ENCODE data around the gene QRICH1. TPM values are rescaled to one million over a fixed set of nuclear protein-coding genes. Genes with fewer than 3 reads are reported as not detected.

Gene QRICH1
- total RNA-seq, 5 donors from 2014 or later (not counting 1 experiment from before 2014, with no cell fraction given), result 142 to 202 (median 155) TPM

GRCh38 chr3:48990636-48991469 is 103.0 kb downstream of the QRICH1 start:
- Mint-ChIP-seq H3K36me3 (peaks cover 9% of the 10 kb centered on the region), H3K27me3 (no peaks in the 10 kb centered on the region), H3K27ac (peak overlapping the region; percentile 92 to 93), H3K4me1 (peaks cover 47 to 53% (median 49%) of the 10 kb centered on the region in 3 donors), H3K9me3 (no peaks in the 10 kb centered on the region), H3K4me3 (peak overlapping the region; percentile 89 to 93 (median 92))
- Histone ChIP-seq H3K27me3 (replicated peaks in 1 of 2; ENCODE audit: control insufficient read depth in 2 of 2, extremely low read depth in 1 of 2, insufficient read depth in 2 of 2, low read length in 1 of 2) (no peaks in the 10 kb centered on the region), H3K27ac (ENCODE audit: low read length) (peak overlapping the region; percentile 64), H3K4me3 (ENCODE audit: control insufficient read depth in 1 of 2, extremely low read depth in 1 of 2, low read length in 1 of 2) (peak overlapping the region; percentile 88 to 94), H3K36me3 (ENCODE audit: control insufficient read depth in 2 of 2, extremely low read depth in 1 of 2, insufficient read depth in 1 of 2, low read length in 1 of 2) (peaks cover 3 to 8% of the 10 kb centered on the region in 2 donors), H3K4me1 (ENCODE audit: control insufficient read depth in 1 of 2, extremely low read depth in 1 of 2, insufficient read depth in 2 of 2, low read length in 2 of 2) (peaks cover 8 to 39% of the 10 kb centered on the region in 2 experiments), H3K9me3 (no peaks in the 10 kb centered on the region)
- POLR2A ChIA-PET, result interaction anchor here (0.6 to 2.1 kb wide), 4 partner anchors 16 to 29 kb away, joined by 3 to 11 read pairs (median 5); partner anchors contain the start of gene WDR6 (in 2 of the 2)
- ATAC-seq (replicated peaks in 1 of 4), result peak; percentile 23 to 34 (median 28)
- WGBS (ENCODE audit: insufficient coverage), result under 1% methylated on average over 36 of the region's 40 CpGs
- DNase-seq, result peak in 5 of 35 experiments; percentile 6 to 56 (median 26)
- CTCF ChIA-PET, result interaction anchor here (1.2 to 1.9 kb wide), 4 partner anchors 16 to 30 kb away, joined by 4 to 10 read pairs (median 5); partner anchors contain the start of gene WDR6 (in 1 of the 2)

- Mint-ChIP-seq H3K27ac (peak within 1 kb of the TSS; percentile 92 to 93), H3K4me1 (peaks cover 46 to 51% (median 47%) of the 10 kb centered on the region in 3 donors), H3K9me3 (no peaks in the 10 kb centered on the region), H3K27me3 (no peaks in the 10 kb centered on the region), H3K4me3 (peak within 1 kb of the TSS; percentile 89 to 95 (median 93)), H3K36me3 (peaks cover 6% of the 10 kb centered on the region)
- no peaks in the 10 kb centered on the region for H3K9me3 ChIP-seq
- ChIA-PET POLR2A (interaction anchor here in 1 of 2 donors (0.6 kb wide), 1 partner anchor 22 kb away, joined by 3 read pairs; no protein-coding TSS in a partner anchor), CTCF (interaction anchor here in 1 of 2 donors (1.1 to 3.4 kb wide), 3 partner anchors 17 to 104 kb away, joined by 5 to 64 read pairs (median 28); partner anchors contain the start of genes NDUFAF3, QRICH1 and WDR6)
- WGBS (ENCODE audit: insufficient coverage), result under 1% methylated on average over 91 of the region's 91 CpGs
- peaks cover 8 to 39% of the 10 kb centered on the region in 2 experiments for H3K4me1 ChIP-seq (ENCODE audit: control insufficient read depth in 1 of 2, extremely low read depth in 1 of 2, insufficient read depth in 2 of 2, low read length in 2 of 2)
- peak within 1 kb of the TSS; percentile 88 to 94 for H3K4me3 ChIP-seq (ENCODE audit: control insufficient read depth in 1 of 2, extremely low read depth in 1 of 2, low read length in 1 of 2)
- no peaks in the 10 kb centered on the region for H3K27me3 ChIP-seq (replicated peaks in 1 of 2; ENCODE audit: control insufficient read depth in 2 of 2, extremely low read depth in 1 of 2, insufficient read depth in 2 of 2, low read length in 1 of 2)
- peak; percentile 61 to 76 (median 74) for ATAC-seq (replicated peaks in 1 of 4)
- H3K36me3 ChIP-seq (ENCODE audit: control insufficient read depth in 2 of 2, extremely low read depth in 1 of 2, insufficient read depth in 1 of 2, low read length in 1 of 2), result peaks cover 6 to 11% of the 10 kb centered on the region in 2 donors
- H3K27ac ChIP-seq (ENCODE audit: low read length), result peak within 1 kb of the TSS; percentile 67
- DNase-seq, result peak; percentile 26 to 84 (median 51)
These were observed 103.9 kb downstream of the QRICH1 start, which contains the start of gene P4HTM for GRCh38 chr3:48989796-48990635. Gene P4HTM (plus strand): TSS chr3:48990241. CDS start chr3:48990257, 16 bp downstream.

GRCh38 chr3:48989126-48989795 is 104.6 kb downstream of the QRICH1 start:
- 6% methylated on average over 20 of the region's 21 CpGs for WGBS (ENCODE audit: insufficient coverage)
- H3K4me3 ChIP-seq (ENCODE audit: control insufficient read depth in 1 of 2, extremely low read depth in 1 of 2, low read length in 1 of 2), result peak overlapping the region; percentile 63 to 94

GRCh38 chr3:48985831-48986376 is 108.0 kb downstream of the QRICH1 start:
- Mint-ChIP-seq H3K27ac (peak overlapping the region in 1 of 2 donors; percentile 59), H3K36me3 (peaks cover 24% of the 10 kb centered on the region), H3K9me3 (no peaks in the 10 kb centered on the region), H3K4me3 (no peak overlapping the region), H3K4me1 (peaks cover 20 to 22% (median 22%) of the 10 kb centered on the region in 3 donors), H3K27me3 (no peaks in the 10 kb centered on the region)
- H3K4me3 ChIP-seq (ENCODE audit: control insufficient read depth in 1 of 2, extremely low read depth in 1 of 2, low read length in 1 of 2), result no peak overlapping the region
- 98% methylated on average over 5 of the region's 7 CpGs for WGBS (ENCODE audit: insufficient coverage)
- no peaks in the 10 kb centered on the region for H3K27me3 ChIP-seq (replicated peaks in 1 of 2; ENCODE audit: control insufficient read depth in 2 of 2, extremely low read depth in 1 of 2, insufficient read depth in 2 of 2, low read length in 1 of 2)
- ATAC-seq (replicated peaks in 1 of 4), result no peak
- peaks cover 14 to 47% of the 10 kb centered on the region in 2 donors for H3K36me3 ChIP-seq (ENCODE audit: control insufficient read depth in 2 of 2, extremely low read depth in 1 of 2, insufficient read depth in 1 of 2, low read length in 1 of 2)
- ChIA-PET POLR2A (interaction anchor here in 1 of 2 donors (0.6 kb wide), 1 partner anchor 26 kb away, joined by 3 read pairs; no protein-coding TSS in a partner anchor), CTCF (interaction anchor here in 1 of 2 donors (0.9 kb wide), 1 partner anchor 22 kb away, joined by 5 read pairs; the partner anchor contains the start of gene WDR6)
- H3K9me3 ChIP-seq, result no peaks in the 10 kb centered on the region
- no peak for DNase-seq
- no peak overlapping the region for H3K27ac ChIP-seq (ENCODE audit: low read length)
- peaks cover 5 to 29% of the 10 kb centered on the region in 2 experiments for H3K4me1 ChIP-seq (ENCODE audit: control insufficient read depth in 1 of 2, extremely low read depth in 1 of 2, insufficient read depth in 2 of 2, low read length in 2 of 2)

More at GRCh38 chr3:48989126-48989795, 104.6 kb downstream of the QRICH1 start:
- H3K9me3 Mint-ChIP-seq, result no peaks in the 10 kb centered on the region
- Histone ChIP-seq H3K27me3 (replicated peaks in 1 of 2; ENCODE audit: control insufficient read depth in 2 of 2, extremely low read depth in 1 of 2, insufficient read depth in 2 of 2, low read length in 1 of 2) (no peaks in the 10 kb centered on the region), H3K9me3 (no peaks in the 10 kb centered on the region), H3K27ac (ENCODE audit: low read length) (peak overlapping the region; percentile 67), H3K4me1 (ENCODE audit: control insufficient read depth in 1 of 2, extremely low read depth in 1 of 2, insufficient read depth in 2 of 2, low read length in 2 of 2) (peaks cover 8 to 39% of the 10 kb centered on the region in 2 experiments), H3K36me3 (ENCODE audit: control insufficient read depth in 2 of 2, extremely low read depth in 1 of 2, insufficient read depth in 1 of 2, low read length in 1 of 2) (peaks cover 13 to 18% of the 10 kb centered on the region in 2 donors)
- peaks cover 42 to 47% (median 47%) of the 10 kb centered on the region in 3 donors for H3K4me1 Mint-ChIP-seq
- H3K36me3 Mint-ChIP-seq, result peaks cover 3% of the 10 kb centered on the region
- H3K27ac Mint-ChIP-seq, result peak overlapping the region; percentile 90 to 91
- peak overlapping the region; percentile 87 to 95 (median 93) for H3K4me3 Mint-ChIP-seq
- ATAC-seq (replicated peaks in 1 of 4) (peak in 1 of 4 experiments; percentile 1), DNase-seq (no peak)
- CTCF ChIA-PET, result interaction anchor here in 1 of 2 donors (1.1 to 3.4 kb wide), 3 partner anchors 18 to 105 kb away, joined by 5 to 64 read pairs (median 28); partner anchors contain the start of genes NDUFAF3, QRICH1 and WDR6
- POLR2A ChIA-PET, result interaction anchor here in 1 of 2 donors (0.6 kb wide), 1 partner anchor 23 kb away, joined by 3 read pairs; no protein-coding TSS in a partner anchor
- H3K27me3 Mint-ChIP-seq, result no peaks in the 10 kb centered on the region

- DNase-seq (no peak), ATAC-seq (replicated peaks in 1 of 4) (no peak)
- no peak overlapping the region for H3K4me3 Mint-ChIP-seq
- Histone ChIP-seq H3K36me3 (ENCODE audit: control insufficient read depth in 2 of 2, extremely low read depth in 1 of 2, insufficient read depth in 1 of 2, low read length in 1 of 2) (peaks cover 14 to 57% of the 10 kb centered on the region in 2 donors), H3K9me3 (no peaks in the 10 kb centered on the region), H3K4me3 (ENCODE audit: control insufficient read depth in 1 of 2, extremely low read depth in 1 of 2, low read length in 1 of 2) (no peak overlapping the region), H3K4me1 (ENCODE audit: control insufficient read depth in 1 of 2, extremely low read depth in 1 of 2, insufficient read depth in 2 of 2, low read length in 2 of 2) (peaks cover 5 to 24% of the 10 kb centered on the region in 2 experiments), H3K27me3 (replicated peaks in 1 of 2; ENCODE audit: control insufficient read depth in 2 of 2, extremely low read depth in 1 of 2, insufficient read depth in 2 of 2, low read length in 1 of 2) (no peaks in the 10 kb centered on the region), H3K27ac (ENCODE audit: low read length) (no peak overlapping the region)
- no peaks in the 10 kb centered on the region for H3K27me3 Mint-ChIP-seq
- peaks cover 17 to 19% (median 19%) of the 10 kb centered on the region in 3 donors for H3K4me1 Mint-ChIP-seq
- no peaks in the 10 kb centered on the region for H3K9me3 Mint-ChIP-seq
- POLR2A ChIA-PET, result no interaction called here
- peak overlapping the region; percentile 11 to 65 for H3K27ac Mint-ChIP-seq
- CTCF ChIA-PET, result interaction anchor here (0.6 to 1.4 kb wide), 3 partner anchors 37 to 136 kb away, joined by 3 read pairs; partner anchors contain the start of genes IMPDH2 (in 1 of the 2), NDUFAF3 (in 1 of the 2) and USP19 (in 1 of the 2)
- H3K36me3 Mint-ChIP-seq, result peaks cover 28% of the 10 kb centered on the region
These were observed 109.2 kb downstream of the QRICH1 start for GRCh38 chr3:48984663-48985062.

Measured in T-cell (primary cell).